GM21390 (cell line): ENCODE results near the gene RBM39.
A peak's percentile ranks its signal among the peaks of the same experiment; 100 is the strongest.
"Not testable (repeated sequence)": the region's sequence is repeated elsewhere in the genome, so short reads cannot be mapped to it uniquely, and the experiment has no call there.

Experiments
- ATAC-seq: cut with Tn5 transposase; IDR thresholded peaks from one replicate; pipeline ENCODE4 v1.9.1; 2021; ENCODE audit not compliant: unreplicated experiment

RBM39 gene

GRCh38 chr20:35685368-35685767, 56.7 kb downstream of the RBM39 start:
- not testable (repeated sequence) for ATAC-seq

- no peak for ATAC-seq
Measured at GRCh38 chr20:35681960-35682359, 60.1 kb downstream of the RBM39 start.

- no peak for ATAC-seq
Measured at GRCh38 chr20:35680452-35681183, 61.4 kb downstream of the RBM39 start.

GRCh38 chr20:35674921-35675320, 67.1 kb downstream of the RBM39 start:
- no peak for ATAC-seq

GRCh38 chr20:35673884-35674283, 68.2 kb downstream of the RBM39 start:
- no peak for ATAC-seq

- ATAC-seq, result no peak
Measured at GRCh38 chr20:35669681-35670080, 72.4 kb downstream of the RBM39 start.

GRCh38 chr20:35669221-35669620, 72.8 kb downstream of the RBM39 start:
- no peak for ATAC-seq

- ATAC-seq, result no peak
Measured at GRCh38 chr20:35665949-35666288, 76.1 kb downstream of the RBM39 start.

GRCh38 chr20:35664466-35665206, 77.4 kb downstream of the RBM39 start, which contains the start of the genes CPNE1 and RBM12:
CPNE1 (minus strand) TSS chr20:35664900; CDS start chr20:35632923, 31,977 bp downstream.
RBM12 (minus strand) TSS chr20:35664900; CDS start chr20:35655322, 9,578 bp downstream.
- peak; percentile 64 for ATAC-seq

GRCh38 chr20:35663516-35664465, 78.3 kb downstream of the RBM39 start:
- ATAC-seq, result peak; percentile 31

GRCh38 chr20:35662551-35662950, 79.5 kb downstream of the RBM39 start:
- ATAC-seq, result no peak

- no peak for ATAC-seq
Measured at GRCh38 chr20:35661908-35662307, 80.2 kb downstream of the RBM39 start.

GRCh38 chr20:35661053-35661452, 81.0 kb downstream of the RBM39 start:
- no peak for ATAC-seq

- ATAC-seq, result no peak
Measured at GRCh38 chr20:35660122-35660937, 81.7 kb downstream of the RBM39 start.

- no peak for ATAC-seq
Measured at GRCh38 chr20:35657271-35657670, 84.8 kb downstream of the RBM39 start.

GRCh38 chr20:35654415-35654814, 87.6 kb downstream of the RBM39 start:
- ATAC-seq, result no peak

- no peak for ATAC-seq
Measured at GRCh38 chr20:35653893-35654292, 88.2 kb downstream of the RBM39 start.
